PC-3 (cell line): Measurements from ENCODE around the gene PLPPR2.

Experiments used
- CTCF ChIP-seq: fragments of 300-600 bp; sonication (generic); conservative IDR thresholded peaks from 2 replicates; pipeline ENCODE4 v1.5.1; 2017; ENCODE audit warnings: antibody characterized with exemption, low read depth, mild to moderate bottlenecking, low read length
- EZH2 ChIP-seq: fragments of 300-600 bp; sonication (generic); IDR thresholded peaks from one replicate; pipeline ENCODE4 v1.6.1; 2017; ENCODE audit warnings: antibody characterized with exemption, mild to moderate bottlenecking, low read length; ENCODE audit not compliant: unreplicated experiment

GRCh38 chr19:11401808-11402543 lies 46.7 kb downstream of the PLPPR2 start:
- TF ChIP-seq CTCF (no peak), EZH2 (no peak)
